ENCODE results near the gene SCARB1. TPM values are rescaled to one million over a fixed set of nuclear protein-coding genes. Genes with fewer than 3 reads are reported as not detected.

The SCARB1 gene
- total RNA-seq, 1 experiment from 2014 or later = 115 TPM

DNA sequence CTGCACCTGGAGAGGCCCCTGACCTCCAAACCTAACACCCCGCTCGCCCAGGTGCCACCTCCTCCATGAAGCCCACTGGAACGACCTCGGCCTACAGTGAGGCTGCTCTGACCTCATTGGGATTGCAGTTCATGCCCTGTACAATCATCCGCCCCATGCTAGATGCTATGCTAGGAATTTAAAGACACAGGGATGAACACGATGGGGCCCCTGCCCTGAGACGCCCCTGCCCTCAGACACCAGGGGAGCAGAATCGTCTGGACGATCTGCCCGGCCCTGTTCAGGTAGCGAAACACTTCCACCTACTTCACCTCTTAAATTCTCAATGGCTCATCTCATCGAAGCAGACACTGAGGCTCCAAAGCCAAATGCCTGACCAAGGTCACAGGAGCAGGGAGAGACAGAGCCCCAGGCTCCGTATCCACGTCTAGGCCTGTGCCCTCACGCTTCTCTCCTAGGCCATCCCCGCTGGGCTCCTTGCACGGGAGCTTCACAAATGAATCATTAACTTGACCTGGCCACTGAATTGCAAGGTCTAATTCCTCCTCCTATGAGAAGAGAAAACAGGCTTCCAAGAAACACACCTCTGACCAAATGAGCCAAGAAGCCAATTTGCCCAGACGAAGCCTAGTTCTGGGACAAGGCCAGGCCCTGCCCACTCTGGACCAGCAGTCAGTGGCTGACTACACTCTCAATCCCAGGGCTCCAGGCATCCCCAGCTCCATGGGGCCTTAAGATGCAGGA is 35.2 kb downstream of the SCARB1 start:
- no peak for DNase-seq (ENCODE audit: extremely low read depth, low read depth)

DNA sequence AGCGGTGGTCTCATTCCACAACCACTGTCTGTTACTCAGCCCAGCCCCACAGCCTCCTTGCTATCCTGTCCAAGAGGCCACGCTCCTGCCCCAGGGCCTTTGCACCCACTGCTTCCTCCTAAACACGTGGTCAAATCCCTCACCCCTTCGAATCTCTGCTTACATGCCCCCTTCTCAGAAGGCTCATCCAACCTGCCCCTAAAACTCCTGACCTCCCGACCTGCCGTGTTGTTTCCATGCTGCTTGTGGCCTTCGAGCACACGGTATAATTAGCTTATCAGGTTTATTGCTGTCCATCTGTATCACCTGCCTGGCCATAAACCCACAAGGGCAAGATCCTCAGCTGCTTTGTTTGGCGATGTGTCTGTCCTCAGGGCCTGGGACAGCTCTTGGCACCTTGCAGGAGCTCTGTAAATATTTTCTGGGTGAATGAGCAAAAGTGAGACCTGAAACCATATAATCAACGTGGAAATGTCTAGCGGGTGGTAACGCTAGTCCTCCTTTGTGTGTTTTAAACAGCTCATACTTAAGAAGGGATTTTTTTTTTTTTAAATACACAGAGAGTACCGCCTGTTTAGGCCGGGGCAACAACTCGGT is 36.0 kb downstream of the SCARB1 start:
- DNase-seq (ENCODE audit: extremely low read depth, low read depth) = no peak

DNA sequence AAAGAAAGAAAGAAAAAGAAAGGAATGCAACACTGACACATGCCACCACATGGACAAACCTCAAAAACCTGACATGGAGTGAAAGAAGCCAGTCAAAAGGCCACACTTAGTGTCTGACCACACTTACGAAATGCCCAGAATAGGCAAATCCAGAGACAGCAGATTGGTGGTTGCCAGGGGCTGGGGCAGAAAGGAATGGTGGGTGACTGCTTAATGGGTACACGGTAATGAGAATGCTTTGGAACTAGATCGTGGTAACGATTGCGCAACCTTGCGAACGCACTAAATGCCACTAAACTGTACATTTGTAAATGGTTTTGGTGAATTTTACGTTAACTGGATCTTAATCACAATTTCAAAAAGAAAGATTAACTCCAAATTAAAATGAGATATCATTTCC is 39.5 kb downstream of the SCARB1 start:
- no peak for DNase-seq (ENCODE audit: extremely low read depth, low read depth)

DNA sequence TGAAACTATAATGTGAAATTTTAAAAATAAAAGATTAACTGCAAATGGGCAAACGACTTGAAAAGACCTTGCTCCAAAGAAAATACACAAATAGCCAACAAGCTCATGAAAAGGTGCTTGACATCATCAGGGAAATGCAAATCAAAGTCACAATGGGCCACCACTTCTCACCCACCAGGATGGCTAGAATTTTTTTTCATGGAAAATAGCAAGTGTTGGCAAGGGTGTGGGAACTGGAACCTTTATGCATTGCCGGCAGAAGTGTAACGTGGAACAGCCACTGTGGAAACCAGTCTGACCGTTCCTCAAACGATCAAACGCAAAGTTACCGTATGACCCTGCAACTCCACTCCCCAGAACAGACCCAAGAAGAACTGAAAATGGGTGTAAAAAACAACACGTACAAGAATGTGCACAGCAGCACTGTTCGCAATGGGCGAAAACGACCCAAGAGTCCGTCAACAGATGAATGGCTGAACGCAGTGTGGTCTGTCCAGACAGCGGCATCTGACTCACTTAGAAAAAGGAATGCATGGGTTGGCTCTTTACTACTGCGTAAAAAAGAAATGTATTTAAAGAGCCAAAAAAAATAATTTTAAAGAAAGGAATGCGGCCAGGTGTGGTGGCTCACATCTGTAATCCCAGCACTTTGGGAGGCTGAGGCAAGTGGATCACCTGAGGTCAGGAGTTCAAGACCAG is 40.2 kb downstream of the SCARB1 start:
- DNase-seq (ENCODE audit: extremely low read depth, low read depth) = no peak

DNA sequence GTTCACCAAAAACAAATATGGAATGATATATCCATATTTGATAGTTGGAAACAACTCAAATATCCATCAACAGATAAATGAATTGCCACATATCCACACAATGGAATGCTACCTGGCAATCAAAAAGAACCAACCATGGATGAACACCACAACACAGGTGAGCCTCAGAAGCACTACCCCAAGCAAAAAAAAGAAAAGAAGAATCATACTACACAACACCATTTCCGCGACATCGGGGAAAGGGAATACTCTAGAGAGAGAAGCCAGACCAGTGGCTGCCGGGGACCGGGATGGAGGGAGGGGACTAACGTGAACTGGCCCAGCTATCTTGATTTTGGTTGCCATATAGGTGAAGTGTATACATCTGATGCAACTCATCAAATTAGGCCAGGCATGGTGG is 41.4 kb downstream of the SCARB1 start:
- DNase-seq (ENCODE audit: extremely low read depth, low read depth) = no peak

DNA sequence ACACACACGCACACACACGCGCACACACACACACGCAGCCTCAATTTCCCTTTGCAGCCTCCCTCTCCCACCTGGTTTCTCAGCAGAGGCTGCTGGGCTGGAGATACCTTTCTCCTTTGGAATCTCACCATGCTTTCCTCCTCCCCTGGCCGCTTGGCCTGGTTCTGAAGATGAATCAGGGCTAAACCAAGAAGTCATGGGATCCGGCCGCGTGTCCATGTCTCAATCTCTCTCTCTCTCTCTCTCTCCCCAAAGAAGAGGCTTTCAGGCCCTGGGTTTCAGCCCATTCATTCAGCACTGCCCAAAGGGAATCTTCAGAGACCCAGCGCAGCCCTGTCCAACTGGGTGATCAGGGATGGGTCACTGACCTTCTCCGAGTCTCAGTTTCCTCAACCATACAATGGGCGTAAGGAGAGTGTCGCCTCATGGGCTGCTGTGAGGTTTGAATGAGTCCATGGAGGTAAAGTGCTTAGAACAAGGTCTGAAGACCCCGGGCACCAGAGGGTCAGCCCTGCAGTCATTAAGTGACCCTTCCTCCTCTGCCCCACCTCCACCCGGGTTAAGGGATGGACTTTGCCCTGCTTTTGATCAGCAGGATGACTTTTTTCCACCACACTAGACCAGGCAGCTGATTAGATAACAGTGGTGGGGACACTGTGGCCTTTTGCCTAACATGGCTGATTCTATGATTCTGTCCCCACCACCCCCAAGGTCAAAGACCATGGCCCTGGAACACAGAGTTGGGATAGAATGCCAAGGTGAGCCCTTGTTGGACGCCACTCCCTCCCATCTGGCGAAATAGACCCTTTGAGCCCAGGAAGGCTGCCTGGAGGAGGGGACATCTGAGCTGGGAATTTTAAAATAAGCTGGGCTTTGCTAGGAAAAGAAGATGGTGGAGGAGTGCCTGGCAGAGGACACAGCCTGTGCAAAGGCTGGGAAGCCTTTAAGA is 42.1 kb downstream of the SCARB1 start:
- DNase-seq (ENCODE audit: extremely low read depth, low read depth) = no peak

DNA sequence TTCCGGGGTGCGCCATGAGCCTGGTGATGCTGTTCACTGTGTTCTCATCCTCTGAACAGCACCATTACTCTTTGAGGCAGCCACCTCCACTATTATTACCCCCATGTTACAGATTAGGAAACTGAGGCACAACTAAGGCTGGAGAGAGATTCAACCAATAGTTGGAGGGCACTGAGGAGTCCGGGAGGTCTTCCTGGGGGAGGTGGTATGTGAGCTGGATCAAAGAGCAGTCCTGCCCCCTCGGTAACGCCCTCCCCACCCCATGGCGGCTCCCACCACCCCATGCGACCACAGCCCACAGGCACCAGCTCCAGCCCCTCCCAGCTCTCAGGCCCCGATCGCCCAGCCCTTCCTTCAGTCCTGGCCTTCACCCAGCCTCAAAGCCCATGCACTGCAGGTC is 43.5 kb downstream of the SCARB1 start:
- no peak for DNase-seq (ENCODE audit: extremely low read depth, low read depth)

DNA sequence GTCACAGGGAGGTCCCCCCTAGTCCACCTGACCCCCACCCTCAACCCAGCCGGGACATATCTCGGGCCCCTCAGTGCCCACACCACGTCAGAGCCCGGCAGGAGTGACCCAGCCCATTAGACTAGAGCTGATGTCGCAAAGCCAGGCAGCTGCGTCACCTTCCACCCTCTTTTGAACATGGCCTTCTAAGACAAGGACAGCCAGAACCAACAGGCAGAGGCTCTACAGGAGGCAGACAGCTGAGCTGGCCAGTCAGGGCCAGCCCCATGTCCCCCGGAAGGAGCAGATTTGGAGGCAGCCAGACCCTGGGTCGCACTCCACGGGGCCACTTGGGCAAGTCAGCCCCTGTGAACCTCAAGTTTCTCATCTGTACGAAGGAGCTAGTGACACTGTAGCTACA is 44.1 kb downstream of the SCARB1 start:
- DNase-seq (ENCODE audit: extremely low read depth, low read depth) = no peak

DNA sequence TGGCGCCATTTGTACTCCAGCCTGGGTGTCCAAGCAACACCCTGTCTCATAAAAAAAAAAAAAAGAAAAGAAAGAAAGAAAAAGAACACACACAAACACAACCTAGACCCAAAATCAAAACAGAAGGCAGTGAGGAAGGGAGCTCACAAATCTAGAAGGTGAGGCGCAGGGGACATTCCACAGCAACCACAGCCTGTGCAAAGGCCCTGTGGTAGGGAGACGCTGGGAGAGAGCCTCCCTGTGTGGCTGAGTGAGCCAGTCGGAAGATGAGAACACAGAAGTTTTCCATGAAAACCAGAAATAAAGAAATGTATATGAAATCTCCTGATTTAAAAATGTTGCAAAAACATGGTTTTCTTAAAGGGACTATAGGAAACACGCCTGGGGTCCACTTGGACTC is 44.6 kb downstream of the SCARB1 start:
- no peak for DNase-seq (ENCODE audit: extremely low read depth, low read depth)

DNA sequence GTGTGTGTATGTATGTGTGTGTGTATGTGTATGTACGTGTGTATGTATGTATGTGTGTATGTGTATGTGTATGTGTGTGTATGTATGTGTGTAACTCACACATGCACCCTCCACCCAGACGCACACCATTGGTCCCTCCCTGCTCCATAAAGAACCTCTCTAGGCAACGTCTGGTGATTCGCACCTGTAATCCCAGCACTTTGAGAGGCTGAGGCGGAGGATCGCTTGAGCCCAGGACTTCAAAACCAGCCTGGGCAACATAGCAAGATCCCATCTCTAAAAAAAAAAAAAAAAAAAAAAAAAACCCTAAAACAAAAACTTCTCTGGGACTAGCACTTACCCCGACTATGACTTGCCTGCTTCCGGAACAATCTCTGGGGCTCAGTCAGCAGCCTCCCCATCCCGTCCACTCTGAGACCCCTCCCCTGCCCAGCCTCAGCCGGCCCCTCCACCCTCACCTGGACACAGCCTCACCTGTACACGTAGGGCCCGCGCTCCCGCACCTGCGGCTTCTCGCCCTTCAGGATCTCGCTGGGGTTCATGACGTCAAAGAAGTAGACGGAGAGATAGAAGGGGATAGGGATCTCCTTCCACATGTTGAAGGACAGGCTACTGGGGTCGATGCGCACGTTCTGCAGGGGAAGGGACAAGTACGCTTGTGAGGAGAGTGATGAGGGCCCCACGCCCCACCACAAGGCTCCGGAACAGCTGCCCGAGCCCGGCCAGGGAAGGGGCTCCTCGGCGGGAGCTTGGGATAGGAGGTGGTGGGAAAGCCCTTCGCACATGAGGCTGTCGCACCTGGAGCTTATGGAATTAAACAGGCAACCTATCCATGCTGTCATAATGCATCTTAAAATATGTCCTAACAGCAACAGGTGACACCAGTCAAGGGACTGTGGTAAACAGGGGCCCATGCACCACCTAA is 46.3 kb downstream of the SCARB1 start:
- no peak for DNase-seq (ENCODE audit: extremely low read depth, low read depth)

DNA sequence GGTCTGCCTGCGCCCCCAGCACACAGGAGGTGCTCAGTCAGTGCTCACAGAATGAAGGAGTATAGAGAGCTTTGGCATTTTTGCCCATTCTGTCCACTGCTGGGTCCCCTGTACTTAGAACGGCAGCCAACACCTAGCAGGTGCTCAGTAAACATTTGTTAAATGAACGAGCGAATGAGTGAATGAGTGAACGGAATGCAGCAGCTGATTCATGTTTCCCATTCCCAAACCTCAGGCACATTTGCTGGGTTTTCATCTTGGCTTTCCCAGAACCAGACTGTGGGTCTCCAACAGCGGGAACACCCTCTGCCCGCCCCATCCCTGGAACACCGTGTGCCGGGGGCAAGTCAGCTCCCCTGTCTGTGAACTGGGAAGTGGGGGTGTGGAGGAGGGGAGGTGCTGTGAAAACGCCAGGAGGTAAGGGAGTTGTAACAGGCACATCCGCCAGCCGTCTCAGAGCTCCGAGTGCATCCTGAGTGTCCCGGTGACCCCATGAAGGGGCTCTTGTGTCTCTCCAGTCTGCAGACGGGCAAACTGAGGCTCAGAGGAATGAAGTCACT is 47.3 kb downstream of the SCARB1 start:
- DNase-seq (ENCODE audit: extremely low read depth, low read depth) = no peak

DNA sequence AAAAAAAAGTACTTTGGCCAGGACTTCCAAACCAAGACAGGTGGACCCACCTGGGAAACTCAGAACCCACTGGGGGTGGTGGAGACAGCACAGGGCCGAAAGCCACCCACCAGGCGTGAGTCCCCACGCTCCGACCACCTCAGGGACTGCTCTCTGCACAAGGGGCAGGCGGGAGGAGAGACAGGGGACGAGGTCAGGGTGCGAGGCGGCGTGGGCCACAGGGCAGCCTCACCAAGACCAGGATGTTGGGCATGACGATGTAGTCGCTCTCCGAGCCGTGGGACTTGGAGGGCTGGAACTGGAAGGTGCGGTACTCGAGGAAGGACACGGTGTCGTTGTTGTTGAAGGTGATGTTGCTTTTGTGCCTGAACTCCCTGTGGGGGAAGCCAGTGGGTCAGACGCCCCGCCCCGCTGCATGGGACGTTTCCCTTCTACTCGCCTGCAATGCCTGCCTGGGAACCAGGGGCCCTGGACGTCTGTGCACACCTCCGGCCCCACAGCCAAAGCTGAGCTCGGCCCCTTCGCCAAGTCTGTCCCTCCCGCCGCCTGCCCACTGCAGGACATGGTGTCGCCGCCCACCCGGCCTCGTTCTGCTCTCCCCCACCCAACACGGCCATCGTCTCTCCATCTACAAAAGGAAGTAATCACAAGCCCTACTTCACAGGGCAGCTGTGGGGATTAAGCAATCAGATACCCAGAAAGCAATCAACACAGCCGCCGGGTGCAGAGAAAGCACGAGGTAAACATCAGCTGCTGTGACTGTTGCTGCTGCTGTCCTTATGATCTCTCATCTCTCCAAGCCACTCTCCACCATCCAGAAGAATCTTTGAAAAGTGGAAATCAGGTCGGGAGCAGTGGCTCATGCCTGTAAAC is 48.7 kb downstream of the SCARB1 start:
- no peak for DNase-seq (ENCODE audit: extremely low read depth, low read depth)

DNA sequence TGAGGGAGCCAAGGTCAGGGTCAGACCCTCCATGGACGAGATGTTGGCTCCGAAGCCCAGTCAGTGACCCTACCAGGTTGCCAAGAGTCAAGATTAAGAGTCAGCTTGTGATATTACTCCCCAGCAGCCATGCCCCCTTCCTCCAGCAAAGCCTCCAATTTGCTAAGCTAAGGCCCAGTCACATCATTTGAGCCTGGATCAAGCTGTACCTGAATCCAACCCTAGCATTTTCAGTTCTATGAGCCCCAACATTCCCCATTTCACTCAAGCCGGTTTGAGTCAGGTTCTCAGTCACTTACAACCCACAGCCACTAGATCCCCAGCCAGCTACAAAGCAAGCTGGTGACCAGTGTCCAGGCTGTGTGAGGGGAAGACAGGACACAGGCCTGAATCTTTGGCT is 49.9 kb downstream of the SCARB1 start:
- DNase-seq (ENCODE audit: extremely low read depth, low read depth) = no peak

DNA sequence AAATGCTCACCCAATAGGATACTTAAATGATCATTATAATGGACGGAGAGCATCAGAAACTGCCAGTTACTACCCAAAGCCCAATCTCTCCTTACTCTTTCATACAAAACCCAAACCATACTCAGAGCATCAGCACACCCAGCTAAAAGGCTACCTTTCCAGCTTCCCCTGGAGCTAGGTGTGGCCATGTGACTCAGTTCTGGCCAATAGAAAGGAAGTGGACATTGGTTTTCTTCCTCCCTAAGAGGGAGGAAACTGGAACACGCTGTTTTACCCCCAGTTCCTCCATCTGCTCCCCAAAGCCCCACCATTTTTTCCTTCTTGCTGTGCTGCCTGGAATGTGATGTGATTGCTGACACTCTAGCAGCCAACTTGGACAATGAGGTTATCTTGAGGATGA is 50.7 kb downstream of the SCARB1 start:
- no peak for DNase-seq (ENCODE audit: extremely low read depth, low read depth)

DNA sequence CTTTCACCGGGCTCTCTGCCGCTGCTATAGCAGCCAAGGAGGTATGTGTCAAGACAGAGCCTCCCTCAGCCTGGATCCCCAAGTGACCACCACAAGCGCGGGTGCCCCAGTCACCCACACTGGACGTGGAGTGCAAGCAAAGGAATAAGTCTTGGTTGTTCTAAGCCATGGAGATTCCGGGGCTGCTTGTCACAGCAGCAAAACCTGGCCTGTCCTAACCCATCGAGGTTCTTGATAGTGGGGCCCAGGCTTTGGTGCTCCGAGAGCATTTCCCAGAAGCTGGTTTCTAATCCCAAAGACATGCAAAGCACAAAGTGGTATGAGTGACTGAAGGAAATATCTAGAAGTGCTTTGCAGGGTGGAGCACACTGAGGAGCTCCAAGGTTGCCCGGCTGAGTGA is 51.3 kb downstream of the SCARB1 start:
- DNase-seq (ENCODE audit: extremely low read depth, low read depth) = no peak

DNA sequence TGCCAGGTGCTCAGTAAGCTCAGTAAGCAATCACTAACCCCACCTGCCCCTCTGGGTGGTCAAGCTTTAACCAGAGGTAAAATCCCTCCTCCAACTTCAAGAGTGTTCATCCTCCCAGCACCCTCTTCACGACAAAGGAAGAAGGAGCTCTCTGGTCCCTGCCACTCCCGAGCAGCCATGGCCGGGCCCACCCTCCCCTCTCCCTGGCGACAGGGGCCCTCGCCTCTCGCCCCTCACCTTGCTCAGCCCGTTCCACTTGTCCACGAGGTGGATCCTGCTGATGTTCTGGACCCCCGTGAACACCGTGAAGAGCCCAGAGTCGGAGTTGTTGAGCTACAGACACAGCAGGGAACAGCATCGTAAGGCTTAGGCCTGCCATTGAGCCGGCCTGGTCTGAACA is 52.0 kb downstream of the SCARB1 start:
- no peak for DNase-seq (ENCODE audit: extremely low read depth, low read depth)

DNA sequence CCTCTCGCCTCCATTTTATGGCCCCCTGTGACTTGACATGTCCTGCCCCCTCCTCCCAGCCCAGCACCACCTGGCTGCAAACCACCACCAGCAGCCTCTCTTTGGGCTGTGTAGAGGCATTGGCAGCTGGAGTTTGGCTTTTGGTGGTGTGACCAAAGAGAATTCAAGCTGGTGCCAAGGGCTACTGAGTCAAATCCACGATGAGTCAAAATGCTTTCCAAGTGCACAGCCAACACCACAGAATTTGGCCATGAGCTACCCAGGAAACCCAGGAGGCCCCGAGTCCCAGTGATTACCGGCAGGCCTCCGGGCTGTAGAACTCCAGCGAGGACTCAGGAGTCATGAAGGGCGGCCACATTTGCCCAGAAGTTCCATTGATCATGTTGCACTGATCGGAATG is 53.8 kb downstream of the SCARB1 start:
- DNase-seq (ENCODE audit: extremely low read depth, low read depth) = no peak

DNA sequence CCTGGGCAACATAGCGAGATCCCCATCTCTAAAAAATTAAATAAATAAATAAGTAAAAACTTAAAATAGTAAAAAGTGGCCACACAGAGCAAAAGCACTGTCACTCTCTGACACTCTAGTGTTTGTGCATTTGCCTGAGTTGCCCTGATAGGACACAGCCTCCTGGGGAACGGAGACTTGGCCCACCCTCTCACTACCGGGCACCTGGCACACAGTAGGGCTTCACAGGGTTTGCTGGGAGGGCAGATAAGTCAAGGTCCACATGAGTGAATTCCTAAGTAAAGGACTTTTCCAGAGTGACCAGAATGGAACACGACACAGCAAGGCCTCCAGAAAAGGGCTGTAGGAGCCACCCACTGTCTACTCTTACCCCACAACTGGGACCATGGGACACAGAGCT is 54.3 kb downstream of the SCARB1 start:
- DNase-seq (ENCODE audit: extremely low read depth, low read depth) = no peak

DNA sequence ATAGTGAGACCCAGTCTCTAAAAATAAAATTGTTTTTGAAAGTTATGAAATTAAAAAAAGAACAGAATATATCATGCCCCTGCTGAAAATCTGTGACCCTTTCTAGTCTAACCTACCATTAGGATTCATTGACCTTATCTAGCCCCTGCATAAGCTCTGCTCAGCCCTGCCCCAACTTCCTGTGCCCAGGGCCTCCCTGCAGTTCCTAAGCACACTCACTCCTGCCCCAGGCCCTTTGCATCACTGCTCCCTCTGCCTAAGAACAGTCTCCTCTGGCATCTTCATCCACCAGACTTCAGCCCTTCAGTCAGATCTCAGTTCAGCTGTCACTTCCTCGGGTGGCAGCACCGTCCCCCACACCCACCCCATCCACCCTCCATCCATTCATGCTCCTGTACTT is 55.4 kb downstream of the SCARB1 start:
- DNase-seq (ENCODE audit: extremely low read depth, low read depth) = no peak
